ENCODE results near the gene TRAM2. TPM values are rescaled to one million over a fixed set of nuclear protein-coding genes. Genes with fewer than 3 reads are reported as not detected.

TRAM2 gene
- total RNA-seq, 1 experiment from 2014 or later, result 13.4 TPM

- Mint-ChIP-seq H3K4me3 (no peak overlapping the region), H3K9me3 (no peaks in the 10 kb centered on the region), H3K4me1 (peaks cover 74% of the 10 kb centered on the region), H3K27me3 (ENCODE audit: low read depth) (no peaks in the 10 kb centered on the region), H3K36me3 (no peaks in the 10 kb centered on the region), H3K27ac (no peak overlapping the region)
- TF ChIP-seq RORB (CRISPR knock-in tag; IDR thresholded peaks at IDR 0.05), result no peak
- TF ChIP-seq CTCF (IDR thresholded peaks at IDR 0.05), result no peak
- no peak for TF ChIP-seq SP1 (CRISPR knock-in tag; conservative IDR thresholded peaks at IDR 0.05)
- TF ChIP-seq GTF2I (CRISPR knock-in tag; conservative IDR thresholded peaks at IDR 0.05), result no peak
- TF ChIP-seq ETV6 (CRISPR knock-in tag; IDR thresholded peaks at IDR 0.05), result no peak
- no peak for TF ChIP-seq ESRRA (CRISPR knock-in tag; IDR thresholded peaks at IDR 0.05; ENCODE audit: borderline replicate concordance)
- TF ChIP-seq FOXP4 (CRISPR knock-in tag; IDR thresholded peaks at IDR 0.05), result no peak
- TF ChIP-seq NR2C2 (CRISPR knock-in tag; IDR thresholded peaks at IDR 0.05), result no peak
- no peak for TF ChIP-seq ATF1 (CRISPR knock-in tag; IDR thresholded peaks at IDR 0.05)
- TF ChIP-seq ZNF121 (CRISPR knock-in tag; IDR thresholded peaks at IDR 0.05), result no peak
- no peak for TF ChIP-seq ZNF281 (CRISPR knock-in tag; IDR thresholded peaks at IDR 0.05)
- no peak for TF ChIP-seq FOXP1 (CRISPR knock-in tag; IDR thresholded peaks at IDR 0.05; ENCODE audit: borderline replicate concordance)
- no peak for TF ChIP-seq ZNF512 (CRISPR knock-in tag; IDR thresholded peaks at IDR 0.05; ENCODE audit: borderline replicate concordance)
- TF ChIP-seq PRDM15 (CRISPR knock-in tag; IDR thresholded peaks at IDR 0.05), result no peak
- no peak for TF ChIP-seq SMAD4 (CRISPR knock-in tag; IDR thresholded peaks at IDR 0.05)
- TF ChIP-seq JUN (CRISPR knock-in tag; IDR thresholded peaks at IDR 0.05), result no peak
- TF ChIP-seq TP53 (CRISPR knock-in tag; IDR thresholded peaks at IDR 0.05), result no peak
- ATAC-seq, result no peak
- POLR2A ChIA-PET, result no interaction called here
- no peak for DNase-seq (ENCODE audit: low spot score)
- CTCF ChIA-PET, result interaction anchor here (1.0 kb wide), 1 partner anchor 28 kb away, joined by 4 read pairs; no protein-coding TSS in a partner anchor
Measured at GRCh38 chr6:52548353-52548713, 28.5 kb downstream of the TRAM2 start.
